ENCODE measurements around the gene CD101. TPM values are rescaled to one million over a fixed set of nuclear protein-coding genes. Genes with fewer than 3 reads are reported as not detected.

CD101 gene
- polyA plus RNA-seq, 4 donors: 1.7 to 2.5 (median 2.0) TPM

DNA sequence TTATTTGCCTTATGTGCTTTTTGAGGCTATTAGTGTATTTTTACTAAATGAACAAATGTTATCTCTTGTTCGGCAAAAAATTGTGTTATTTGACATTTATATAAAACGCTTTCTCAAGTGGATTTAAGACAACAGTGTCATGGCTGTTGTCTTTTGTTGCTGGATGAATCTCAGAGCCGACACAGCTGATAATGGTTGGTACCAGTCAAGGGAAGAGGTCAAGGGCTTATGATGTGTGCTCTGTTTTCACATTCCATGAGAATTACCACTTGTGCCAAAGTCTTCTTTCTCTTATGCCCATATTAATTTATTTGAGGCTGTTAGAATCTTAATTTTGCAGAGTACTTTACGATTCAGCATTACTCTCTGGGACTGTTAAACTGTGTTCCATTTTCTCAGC, 17.9 kb upstream of the CD101 start:
- no peak for DNase-seq (ENCODE audit: low read depth in 4 of 4, low spot score in 3 of 4)

DNA sequence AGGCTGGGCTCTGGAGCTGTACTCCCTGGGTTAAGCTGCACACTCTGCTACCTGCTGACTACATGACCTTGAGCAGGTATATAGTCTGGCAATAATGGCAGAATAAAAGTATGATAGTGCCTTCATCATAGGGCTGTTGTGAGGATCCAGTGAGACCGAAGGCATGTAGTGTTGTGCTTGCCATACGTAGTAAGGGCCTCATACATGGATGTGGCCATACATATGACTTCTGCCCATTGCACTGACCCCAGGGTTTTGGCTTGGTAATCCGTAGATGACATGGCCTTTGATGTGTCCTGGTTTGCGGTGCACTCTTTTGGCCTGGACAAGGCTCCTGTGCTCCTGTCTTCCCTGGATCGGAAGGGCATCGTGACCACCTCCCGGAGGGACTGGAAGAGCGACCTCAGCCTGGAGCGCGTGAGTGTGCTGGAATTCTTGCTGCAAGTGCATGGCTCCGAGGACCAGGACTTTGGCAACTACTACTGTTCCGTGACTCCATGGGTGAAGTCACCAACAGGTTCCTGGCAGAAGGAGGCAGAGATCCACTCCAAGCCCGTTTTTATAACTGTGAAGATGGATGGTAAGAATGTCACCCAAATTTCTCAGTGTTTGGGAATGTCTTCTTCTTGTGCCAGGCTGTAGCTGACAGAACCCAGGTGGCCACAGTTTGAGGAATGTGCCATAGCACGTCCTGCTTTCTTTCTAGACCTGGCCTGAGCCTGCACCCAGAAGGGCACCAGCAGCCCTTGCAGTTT, 17.0 kb upstream of the CD101 start:
- no peak for DNase-seq (ENCODE audit: low read depth in 4 of 4, low spot score in 3 of 4)

DNA sequence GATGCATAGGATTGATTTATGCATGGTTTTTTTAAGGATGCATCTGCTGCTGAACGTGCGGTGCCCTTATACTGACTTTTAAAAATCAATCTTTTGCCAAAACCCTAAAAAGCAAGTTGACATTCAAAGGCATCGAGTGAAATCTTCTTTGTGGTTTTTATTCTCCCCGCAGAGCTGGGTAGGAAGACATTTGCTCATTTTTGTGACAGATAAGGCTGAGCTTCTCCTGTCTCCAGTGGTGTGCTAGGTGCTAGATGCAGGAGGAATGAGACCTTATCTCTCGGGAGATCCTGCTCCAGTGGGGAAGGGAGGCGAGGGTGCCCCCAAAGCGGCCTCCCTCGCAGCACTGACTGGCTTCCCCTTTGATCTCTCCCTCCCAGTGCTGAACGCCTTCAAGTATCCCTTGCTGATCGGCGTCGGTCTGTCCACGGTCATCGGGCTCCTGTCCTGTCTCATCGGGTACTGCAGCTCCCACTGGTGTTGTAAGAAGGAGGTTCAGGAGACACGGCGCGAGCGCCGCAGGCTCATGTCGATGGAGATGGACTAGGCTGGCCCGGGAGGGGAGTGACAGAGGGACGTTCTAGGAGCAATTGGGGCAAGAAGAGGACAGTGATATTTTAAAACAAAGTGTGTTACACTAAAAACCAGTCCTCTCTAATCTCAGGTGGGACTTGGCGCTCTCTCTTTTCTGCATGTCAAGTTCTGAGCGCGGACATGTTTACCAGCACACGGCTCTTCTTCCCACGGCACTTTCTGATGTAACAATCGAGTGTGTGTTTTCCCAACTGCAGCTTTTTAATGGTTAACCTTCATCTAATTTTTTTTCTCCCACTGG, 14.9 kb upstream of the CD101 start:
- no peak for DNase-seq (ENCODE audit: low read depth in 4 of 4, low spot score in 3 of 4)

DNA sequence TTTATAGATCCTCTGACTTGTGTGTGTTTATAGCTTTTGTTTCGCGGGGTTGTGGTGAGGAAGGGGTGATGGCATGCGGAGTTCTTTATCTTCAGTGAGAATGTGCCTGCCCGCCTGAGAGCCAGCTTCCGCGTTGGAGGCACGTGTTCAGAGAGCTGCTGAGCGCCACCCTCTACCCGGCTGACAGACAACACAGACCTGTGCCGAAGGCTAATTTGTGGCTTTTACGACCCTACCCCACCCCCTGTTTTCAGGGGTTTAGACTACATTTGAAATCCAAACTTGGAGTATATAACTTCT, 14.4 kb upstream of the CD101 start:
- DNase-seq (ENCODE audit: low read depth in 4 of 4, low spot score in 3 of 4): no peak

DNA sequence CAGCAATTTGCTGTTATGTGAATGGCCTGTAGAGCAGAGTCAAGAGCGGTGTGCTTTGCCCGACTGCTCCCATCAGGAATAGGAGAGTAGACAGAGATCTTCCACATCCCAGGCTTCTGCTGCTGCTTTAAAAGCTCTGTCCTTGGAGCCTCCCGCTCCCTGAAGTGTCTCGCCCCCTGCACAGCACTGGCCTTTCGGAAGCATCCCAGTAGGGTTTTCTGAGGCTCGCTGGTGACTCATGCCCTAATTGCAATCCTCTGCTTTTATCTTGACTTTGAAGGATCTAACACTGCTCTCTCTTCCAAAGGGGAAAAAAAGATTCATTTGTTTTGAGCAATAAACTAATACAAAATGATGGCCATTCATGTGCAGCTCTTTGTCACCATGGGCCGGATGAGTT, 13.3 kb upstream of the CD101 start:
- no peak for DNase-seq (ENCODE audit: low read depth in 4 of 4, low spot score in 3 of 4)

DNA sequence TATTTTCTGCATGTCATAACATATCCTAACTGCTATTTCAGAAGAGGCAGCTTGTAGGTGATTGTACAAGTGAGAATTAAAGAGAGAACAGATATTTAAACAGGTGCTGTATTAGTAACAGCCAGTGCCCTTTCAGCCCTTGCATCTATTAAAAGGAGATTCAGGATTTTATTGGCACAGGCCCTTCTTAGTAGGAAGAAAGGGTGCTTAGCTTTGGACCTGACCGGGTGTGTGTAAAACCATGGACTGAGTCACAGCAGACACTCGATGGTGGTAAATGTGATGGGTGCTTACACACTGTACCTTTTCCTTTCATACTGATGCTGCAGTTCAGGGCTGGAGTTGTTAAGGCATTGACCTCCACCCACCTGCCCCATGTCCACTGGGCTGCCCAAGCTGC, 12.7 kb upstream of the CD101 start:
- DNase-seq (ENCODE audit: low read depth in 4 of 4, low spot score in 3 of 4): no peak

DNA sequence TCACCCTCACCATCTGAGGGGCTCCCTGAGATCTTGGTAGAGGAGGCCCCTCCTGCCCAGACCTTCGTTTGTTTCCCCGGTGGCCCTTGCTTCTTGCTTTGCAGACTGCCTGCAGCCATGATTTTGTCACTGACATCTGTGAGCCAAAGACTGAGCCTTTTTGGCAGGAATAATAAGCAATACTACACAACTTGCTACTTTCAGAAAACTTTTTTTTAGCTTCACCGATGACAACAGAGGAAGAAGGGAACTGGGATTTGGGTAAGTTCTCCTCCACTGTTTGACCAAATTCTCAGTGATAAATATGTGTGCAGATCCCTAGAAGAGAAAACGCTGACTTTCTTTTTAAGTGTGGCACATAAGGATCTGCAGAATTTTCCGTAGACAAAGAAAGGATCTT, 11.7 kb upstream of the CD101 start:
- no peak for DNase-seq (ENCODE audit: low read depth in 4 of 4, low spot score in 3 of 4)

DNA sequence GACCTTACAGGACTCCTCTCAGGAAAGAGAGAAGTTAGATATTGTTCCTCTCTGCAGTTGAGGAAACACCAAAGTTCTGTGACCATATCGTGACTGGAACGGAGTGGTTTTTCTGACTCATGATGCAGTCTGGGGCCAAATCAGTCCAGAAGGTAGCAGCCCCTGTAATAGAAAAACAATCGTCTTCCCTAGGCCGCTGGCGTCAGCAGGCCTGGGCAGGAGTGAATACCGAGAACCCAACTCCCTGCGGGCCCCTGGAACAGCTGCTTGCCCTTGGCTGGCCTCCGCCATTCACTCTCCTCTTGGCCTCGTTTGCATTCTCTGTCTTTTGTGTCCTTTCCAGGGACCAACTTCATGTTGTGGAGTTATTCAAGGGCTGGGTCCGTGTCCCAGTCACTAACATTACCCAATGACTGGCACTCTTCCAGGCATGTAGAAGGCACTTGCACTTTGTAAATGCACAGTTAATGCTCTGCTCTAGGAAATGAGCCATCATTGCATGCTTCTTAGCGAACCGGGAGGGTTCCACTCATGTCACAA, 10.9 kb upstream of the CD101 start:
- DNase-seq (ENCODE audit: low read depth in 4 of 4, low spot score in 3 of 4): no peak

DNA sequence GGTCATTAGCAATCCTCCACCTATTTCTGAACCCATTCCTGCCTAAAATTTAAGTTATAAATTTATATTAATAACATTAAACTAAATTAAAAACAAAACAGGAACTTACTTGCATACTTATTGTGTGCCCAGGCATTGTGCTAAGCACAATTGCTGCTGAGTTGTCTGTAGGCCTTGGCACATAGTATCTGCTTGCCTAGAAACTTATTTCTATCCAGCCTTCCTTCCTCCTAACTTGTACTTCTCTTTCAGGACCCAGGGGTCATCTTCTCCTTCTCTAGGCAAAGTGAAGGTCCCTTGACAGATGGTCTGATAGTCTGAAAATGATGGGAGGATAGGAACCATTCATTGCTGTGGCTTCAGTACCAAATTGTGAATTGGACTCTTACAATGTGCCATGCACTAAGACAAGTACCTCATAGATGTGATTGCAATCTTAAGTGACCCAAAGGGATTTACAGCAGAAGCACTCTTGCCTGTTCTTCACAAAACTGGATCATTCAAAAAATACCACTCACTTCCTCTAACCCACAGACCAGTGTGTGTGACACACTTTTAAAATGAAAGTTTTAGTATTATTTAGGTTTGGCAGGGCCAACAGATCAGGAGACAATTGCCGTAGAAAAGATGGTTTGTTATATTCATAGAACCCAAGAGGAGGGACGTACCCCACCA, 10.3 kb upstream of the CD101 start:
- no peak for DNase-seq (ENCODE audit: low read depth in 4 of 4, low spot score in 3 of 4)

DNA sequence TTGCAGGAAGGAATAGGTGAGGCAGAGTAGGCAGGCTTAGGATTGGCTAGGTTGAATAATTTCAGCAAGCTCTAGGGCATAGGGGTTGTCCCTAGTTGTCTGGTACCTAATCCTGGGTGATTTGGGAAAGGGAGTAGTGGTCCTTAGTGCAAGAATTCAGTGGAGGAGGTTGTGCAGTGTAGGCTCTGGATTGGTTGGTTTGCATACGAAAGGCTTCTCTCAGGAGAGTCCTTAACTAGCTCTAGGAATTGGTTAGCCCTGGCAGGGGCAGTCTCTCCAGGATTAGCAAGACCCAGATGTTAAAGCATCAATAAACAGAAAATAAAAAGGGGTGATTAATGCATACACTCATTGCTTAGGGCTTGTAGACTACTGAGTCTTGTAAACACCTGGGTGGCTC, 9.6 kb upstream of the CD101 start:
- DNase-seq (ENCODE audit: low read depth in 4 of 4, low spot score in 3 of 4): no peak

DNA sequence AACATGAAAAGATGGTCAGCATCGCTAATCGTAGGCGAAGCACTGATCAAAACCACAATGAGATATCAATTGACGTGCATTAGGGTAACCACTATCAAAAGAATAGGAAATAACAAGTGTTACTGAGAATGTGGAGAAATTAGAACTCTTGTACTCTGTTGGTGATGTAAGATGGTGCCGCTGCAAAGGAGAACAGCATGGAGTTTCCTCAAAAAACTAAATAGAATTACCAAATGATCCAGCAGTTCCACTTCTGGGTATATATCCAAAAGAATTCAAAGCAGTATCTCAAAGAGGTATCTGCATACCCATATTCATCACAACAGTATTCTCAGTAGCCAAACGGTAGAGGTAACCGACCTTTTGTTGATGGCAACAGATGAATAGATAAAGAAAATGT, 8.3 kb upstream of the CD101 start:
- no peak for DNase-seq (ENCODE audit: low read depth in 4 of 4, low spot score in 3 of 4)

DNA sequence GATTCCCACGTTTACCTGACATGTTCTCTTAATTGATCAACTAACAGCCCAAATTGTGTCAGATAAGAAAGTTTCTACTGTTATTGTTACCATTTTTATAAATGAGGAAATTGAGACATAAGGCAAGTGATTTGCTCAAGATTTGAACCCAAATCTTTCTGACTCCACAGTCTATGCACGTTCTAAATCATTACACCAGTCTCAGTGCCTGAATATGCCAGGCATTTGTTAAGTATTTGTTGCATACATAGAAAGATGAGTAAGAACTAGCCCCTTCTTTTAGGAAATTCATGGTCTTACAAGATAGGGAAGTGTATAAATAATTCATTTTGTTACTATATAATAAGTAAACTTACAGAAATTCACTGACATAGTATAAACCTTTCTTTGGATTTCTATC, 7.1 kb upstream of the CD101 start:
- no peak for DNase-seq (ENCODE audit: low read depth in 4 of 4, low spot score in 3 of 4)

DNA sequence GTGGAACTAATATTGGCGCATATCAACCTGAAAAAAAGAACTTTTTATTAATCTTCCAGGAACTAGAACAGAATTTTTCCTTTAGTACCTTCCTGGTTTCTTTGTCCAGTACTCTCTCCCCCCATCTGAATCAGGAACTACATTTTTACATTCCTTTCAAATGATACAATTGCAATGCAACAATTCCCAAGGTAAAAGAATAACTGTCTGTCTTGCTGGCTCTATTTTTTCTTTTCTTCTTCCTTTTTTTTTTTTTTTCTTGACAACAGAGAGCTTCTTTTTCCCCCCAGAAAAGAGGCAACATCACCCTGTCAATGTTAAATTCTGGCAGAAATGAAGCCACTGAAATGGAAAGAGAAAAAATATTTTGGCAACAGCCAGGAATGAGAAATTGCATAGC, 4.5 kb upstream of the CD101 start:
- DNase-seq (ENCODE audit: low read depth in 4 of 4, low spot score in 3 of 4): no peak

DNA sequence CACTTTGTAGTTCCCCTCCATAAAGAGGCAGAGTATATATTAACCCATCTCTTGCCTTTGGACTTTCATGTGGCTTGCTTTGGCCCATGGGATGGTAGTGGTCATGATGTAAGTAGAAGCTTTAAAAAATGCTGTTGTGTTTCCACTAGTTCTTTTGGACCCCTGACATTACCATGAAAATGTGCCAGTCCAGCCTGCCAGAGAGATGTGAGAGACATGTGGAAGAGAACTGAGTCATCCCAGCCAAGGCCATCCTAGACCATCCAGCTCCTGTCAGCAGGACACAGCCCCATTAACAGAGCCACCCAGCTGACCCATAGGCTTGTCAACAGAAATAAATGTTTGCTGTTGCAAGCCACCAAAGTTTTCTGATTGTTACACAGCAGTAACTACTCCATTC, 3.9 kb upstream of the CD101 start:
- DNase-seq (ENCODE audit: low read depth in 4 of 4, low spot score in 3 of 4): no peak

DNA sequence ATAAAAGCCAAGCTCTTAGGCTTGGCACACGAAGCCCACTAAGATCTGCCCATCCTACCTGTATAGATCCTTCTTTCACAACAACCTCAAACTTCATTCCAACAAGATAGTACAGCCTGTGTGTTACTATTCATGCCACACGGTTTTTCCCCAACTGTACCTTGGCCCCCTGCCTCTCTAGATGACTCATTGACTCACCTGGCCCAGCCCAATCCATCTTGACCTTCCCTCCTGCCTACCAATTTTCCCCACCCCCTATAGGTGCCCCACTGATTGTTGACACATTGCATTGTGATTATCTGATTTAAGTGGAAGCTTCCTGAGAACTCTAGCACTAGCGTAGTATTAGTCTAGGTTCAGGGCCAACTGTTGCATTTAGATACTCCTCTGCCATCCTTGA, 2.0 kb upstream of the CD101 start:
- DNase-seq (ENCODE audit: low read depth in 4 of 4, low spot score in 3 of 4): no peak

DNA sequence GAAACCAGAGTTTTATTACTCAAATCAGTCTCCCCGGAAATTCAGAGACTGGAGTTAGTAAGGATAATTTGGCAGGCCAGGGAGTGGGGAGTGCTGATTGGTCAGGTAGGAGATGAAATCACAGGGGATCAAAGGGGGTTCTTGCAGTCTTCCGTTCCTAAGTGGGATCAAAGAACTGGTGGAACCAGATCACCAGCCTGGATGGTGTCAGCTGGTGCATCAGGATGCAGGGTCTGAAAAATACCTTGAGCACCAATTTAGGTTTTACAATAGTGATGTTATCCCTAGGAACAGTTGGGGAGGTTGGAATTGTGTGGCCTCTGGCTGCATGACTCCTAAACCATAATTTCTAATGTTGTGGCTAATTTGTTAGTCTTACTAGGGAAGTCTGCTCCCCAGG, 1.4 kb upstream of the CD101 start:
- DNase-seq (ENCODE audit: low read depth in 4 of 4, low spot score in 3 of 4): no peak

DNA sequence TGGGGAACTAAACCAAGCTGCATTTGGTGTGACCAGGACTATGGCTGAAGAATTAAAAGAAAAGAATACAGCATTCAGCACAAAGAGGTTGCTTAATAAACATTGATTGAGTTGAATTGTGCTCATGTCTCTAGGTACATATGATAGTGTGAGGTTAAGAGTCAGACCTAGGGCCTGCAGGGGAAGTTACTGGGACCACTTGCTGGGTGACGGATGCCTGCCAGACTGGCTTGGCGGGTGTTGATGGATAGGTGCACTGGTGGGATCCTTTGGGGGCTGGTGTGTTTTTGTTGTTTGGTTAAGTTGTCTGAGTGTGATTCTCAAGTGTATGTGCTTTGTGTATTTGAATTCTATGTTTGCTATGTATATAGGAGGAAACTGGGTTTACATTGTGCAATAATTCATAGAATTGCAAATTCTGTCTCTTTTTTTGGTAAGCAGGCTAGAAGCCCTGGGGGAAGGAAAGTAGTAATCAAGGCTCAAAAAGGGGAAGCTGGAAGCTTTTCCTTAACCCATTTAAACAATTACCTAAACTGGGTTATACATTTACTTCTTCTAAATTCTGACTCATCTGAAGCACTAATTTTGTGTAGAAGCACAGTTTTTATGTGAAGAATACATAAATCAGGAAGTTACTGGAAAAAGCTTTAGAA, 1.8 kb downstream of the CD101 start:
- no peak for DNase-seq (ENCODE audit: low read depth in 4 of 4, low spot score in 3 of 4)

DNA sequence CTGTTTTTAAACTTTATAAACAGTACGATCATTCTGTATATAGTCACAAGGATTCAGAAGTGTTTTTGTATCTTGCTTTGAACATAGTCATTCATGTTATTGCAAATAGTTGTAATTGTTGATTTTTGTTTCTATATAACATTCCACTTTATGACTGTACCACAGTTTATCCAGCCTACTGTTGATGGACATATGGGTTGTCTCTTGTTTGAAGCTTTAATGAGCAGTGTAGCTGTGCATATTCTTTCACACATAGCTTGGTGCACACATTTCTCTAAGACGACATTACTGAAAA, 6.1 kb downstream of the CD101 start:
- no peak for DNase-seq (ENCODE audit: low read depth in 4 of 4, low spot score in 3 of 4)

DNA sequence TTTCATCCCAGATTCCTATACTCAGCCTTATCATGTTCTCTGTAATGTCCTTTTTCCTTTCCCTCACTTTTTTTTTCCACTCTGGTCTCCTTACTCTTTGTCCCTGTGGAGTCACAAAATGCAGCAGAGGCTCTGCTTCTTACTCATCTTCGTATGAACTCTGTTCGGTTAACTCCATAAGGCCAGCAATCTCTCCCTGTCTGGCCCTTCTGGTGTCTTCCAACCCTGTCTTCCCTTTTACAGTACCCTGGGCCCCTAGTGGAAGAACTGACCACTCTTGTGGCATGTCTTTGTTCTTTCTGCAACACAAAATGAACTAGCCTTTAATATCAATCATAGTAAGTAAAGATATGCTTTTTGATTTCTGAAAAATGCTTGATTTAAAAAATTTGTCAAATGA, 7.1 kb downstream of the CD101 start:
- no peak for DNase-seq (ENCODE audit: low read depth in 4 of 4, low spot score in 3 of 4)

DNA sequence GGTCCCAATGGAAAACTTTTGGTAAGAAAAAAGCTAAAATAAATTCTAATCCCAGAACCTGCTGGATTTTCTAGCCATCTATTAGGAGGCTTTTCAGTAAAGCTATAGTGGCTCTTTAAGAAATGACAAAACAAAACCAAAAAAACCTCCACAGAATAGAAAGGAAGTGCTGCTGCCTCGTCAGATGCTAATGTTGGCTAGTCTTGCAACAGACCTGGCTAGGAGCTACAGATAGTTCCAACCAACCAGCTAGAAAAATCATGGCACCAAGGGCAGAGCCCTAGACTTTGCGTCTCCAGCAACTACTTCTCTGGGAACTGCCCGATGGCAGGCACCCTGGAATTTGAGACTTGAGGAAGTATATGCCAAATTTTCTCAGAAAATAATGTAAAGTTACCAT, 7.6 kb downstream of the CD101 start:
- DNase-seq (ENCODE audit: low read depth in 4 of 4, low spot score in 3 of 4): no peak

DNA sequence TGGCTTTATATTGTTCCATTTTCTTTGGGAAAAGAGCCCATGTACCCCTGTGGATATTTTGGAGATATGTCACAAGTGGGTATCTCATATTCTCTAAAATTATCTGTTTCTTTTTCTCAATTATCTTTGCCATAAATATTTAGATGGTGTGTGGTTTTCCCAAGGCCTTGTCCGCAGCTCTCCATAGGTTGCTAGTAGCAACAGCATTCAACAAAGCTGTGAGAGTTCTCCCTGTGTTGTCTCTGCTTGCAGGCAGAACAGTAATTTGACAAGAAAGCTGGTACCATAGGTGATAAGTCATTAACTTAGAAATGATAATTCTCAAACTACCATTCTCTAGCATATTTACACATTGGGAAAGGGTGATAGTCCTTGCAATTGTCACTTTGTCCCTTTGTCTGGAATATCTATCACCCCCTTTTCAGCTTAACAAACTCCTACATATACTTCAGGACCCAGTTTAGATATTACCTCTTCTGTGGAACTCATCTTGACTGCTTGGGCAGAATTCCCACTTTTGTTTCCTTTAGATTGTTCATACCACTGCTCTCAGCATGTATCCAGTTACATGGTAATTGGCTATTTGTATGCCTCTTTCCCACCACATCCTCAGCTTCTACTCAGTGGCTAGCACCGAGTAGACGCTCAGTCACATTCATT, 8.9 kb downstream of the CD101 start:
- DNase-seq (ENCODE audit: low read depth in 4 of 4, low spot score in 3 of 4): no peak

Measured in left renal pelvis (tissue), 4 donors.